Suprapubic skin (tissue), 4 donors: ENCODE data around the gene RFC5. TPM values are rescaled to one million over a fixed set of nuclear protein-coding genes. Genes with fewer than 3 reads are reported as not detected.

Source experiments
- DNase-seq, 2 donors: peaks; one replicate each; pipeline ENCODE4 v3.0.0-alpha.2; 2019; ENCODE audit warnings: low spot score in 2 of 2
- H3K27ac ChIP-seq: fragments of 200-600 bp; sonication (generic); one replicate; pipeline ENCODE4 v1.5.1; 2019
- H3K27me3 ChIP-seq: fragments of 200-600 bp; sonication (generic); one replicate; pipeline ENCODE4 v1.5.1; 2019
- H3K36me3 ChIP-seq: fragments of 200-600 bp; sonication (generic); one replicate; pipeline ENCODE4 v1.5.1; 2019
- H3K4me1 ChIP-seq: fragments of 200-600 bp; sonication (generic); one replicate; pipeline ENCODE4 v1.5.1; 2019
- H3K4me3 ChIP-seq: fragments of 200-600 bp; sonication (generic); one replicate; pipeline ENCODE4 v1.5.1; 2019; ENCODE audit warnings: mild to moderate bottlenecking
- H3K9me3 ChIP-seq: fragments of 200-600 bp; sonication (generic); one replicate; pipeline ENCODE4 v1.5.1; 2019
- EP300 ChIP-seq: sonication (generic); formaldehyde crosslinking; IDR thresholded peaks from one replicate; pipeline ENCODE4 v1.6.1; 2017; ENCODE audit warnings: antibody characterized with exemption
- POLR2A ChIP-seq, 2 donors: fragments of 450-650 bp; IDR thresholded peaks; one replicate each; pipeline ENCODE4 v1.6.1; 2017; ENCODE audit warnings: antibody characterized with exemption in 2 of 2, mild to moderate bottlenecking in 2 of 2, moderate library complexity in 2 of 2
- POLR2AphosphoS5 ChIP-seq, 3 donors: sonication (generic); formaldehyde crosslinking; IDR thresholded peaks; one replicate each; pipeline ENCODE4 v1.6.1; 2017; ENCODE audit warnings: antibody characterized with exemption in 3 of 3
- WGBS: methylation state at CpG from one replicate; pipeline ENCODE4 v1.1.5; 2018; 5-methylcytosine and 5-hydroxymethylcytosine counted together
- total RNA-seq, 4 donors: library from RNA; depleted of rRNA; stranded (reverse); fragments of >200 nt; gene quantifications; one replicate each; pipeline ENCODE4 v1.1.0, GENCODE V29; 2016
- TF ChIP-seq, protein P1 (sequence below), 2 donors: fragments of 200-600 bp in 1 of 2; fragments of 450-650 bp in 1 of 2; sonication (generic) in 1 of 2; IDR thresholded peaks; one replicate each; pipeline ENCODE4 v1.5.1; 2016 to 2019; ENCODE audit warnings: antibody characterized with exemption in 2 of 2, mild to moderate bottlenecking in 1 of 2, moderate library complexity in 1 of 2

RFC5 gene
- total RNA-seq, 4 donors from 2014 or later, result 9.0 to 14.0 (median 10.7) TPM

DNA sequence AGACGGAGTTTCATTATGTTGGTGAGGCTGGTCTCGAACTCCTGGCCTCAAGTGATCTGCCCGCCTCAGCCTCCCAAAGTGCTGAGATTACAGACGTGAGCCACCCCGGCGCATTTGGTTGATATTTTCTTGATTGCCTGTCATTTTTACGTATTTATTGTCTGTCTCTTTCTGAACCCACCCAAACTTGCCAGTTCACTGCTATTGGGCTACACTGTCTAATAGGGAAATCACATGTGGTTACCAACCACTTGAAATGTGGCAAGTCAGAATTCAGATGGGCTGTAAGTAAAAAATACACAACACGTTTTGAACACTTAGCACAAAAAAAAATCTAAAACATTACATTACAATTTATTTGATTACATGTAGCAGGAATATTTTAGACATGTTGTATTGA, 42.4 kb downstream of the RFC5 start:
- Histone ChIP-seq H3K27ac (no peak overlapping the region), H3K36me3 (no peaks in the 10 kb centered on the region), H3K27me3 (no peaks in the 10 kb centered on the region), H3K4me1 (peaks cover 40% of the 10 kb centered on the region), H3K4me3 (no peak overlapping the region), H3K9me3 (no peaks in the 10 kb centered on the region)
- TF ChIP-seq, protein P1, sequence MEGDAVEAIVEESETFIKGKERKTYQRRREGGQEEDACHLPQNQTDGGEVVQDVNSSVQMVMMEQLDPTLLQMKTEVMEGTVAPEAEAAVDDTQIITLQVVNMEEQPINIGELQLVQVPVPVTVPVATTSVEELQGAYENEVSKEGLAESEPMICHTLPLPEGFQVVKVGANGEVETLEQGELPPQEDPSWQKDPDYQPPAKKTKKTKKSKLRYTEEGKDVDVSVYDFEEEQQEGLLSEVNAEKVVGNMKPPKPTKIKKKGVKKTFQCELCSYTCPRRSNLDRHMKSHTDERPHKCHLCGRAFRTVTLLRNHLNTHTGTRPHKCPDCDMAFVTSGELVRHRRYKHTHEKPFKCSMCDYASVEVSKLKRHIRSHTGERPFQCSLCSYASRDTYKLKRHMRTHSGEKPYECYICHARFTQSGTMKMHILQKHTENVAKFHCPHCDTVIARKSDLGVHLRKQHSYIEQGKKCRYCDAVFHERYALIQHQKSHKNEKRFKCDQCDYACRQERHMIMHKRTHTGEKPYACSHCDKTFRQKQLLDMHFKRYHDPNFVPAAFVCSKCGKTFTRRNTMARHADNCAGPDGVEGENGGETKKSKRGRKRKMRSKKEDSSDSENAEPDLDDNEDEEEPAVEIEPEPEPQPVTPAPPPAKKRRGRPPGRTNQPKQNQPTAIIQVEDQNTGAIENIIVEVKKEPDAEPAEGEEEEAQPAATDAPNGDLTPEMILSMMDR (IDR thresholded peaks at IDR 0.05), result no peak
- TF ChIP-seq POLR2A (IDR thresholded peaks at IDR 0.05), result no peak
- no peak for TF ChIP-seq POLR2AphosphoS5 (IDR thresholded peaks at IDR 0.05)
- no peak for TF ChIP-seq EP300
- 87% methylated on average over 8 of the region's 8 CpGs for WGBS
- DNase-seq, result no peak

DNA sequence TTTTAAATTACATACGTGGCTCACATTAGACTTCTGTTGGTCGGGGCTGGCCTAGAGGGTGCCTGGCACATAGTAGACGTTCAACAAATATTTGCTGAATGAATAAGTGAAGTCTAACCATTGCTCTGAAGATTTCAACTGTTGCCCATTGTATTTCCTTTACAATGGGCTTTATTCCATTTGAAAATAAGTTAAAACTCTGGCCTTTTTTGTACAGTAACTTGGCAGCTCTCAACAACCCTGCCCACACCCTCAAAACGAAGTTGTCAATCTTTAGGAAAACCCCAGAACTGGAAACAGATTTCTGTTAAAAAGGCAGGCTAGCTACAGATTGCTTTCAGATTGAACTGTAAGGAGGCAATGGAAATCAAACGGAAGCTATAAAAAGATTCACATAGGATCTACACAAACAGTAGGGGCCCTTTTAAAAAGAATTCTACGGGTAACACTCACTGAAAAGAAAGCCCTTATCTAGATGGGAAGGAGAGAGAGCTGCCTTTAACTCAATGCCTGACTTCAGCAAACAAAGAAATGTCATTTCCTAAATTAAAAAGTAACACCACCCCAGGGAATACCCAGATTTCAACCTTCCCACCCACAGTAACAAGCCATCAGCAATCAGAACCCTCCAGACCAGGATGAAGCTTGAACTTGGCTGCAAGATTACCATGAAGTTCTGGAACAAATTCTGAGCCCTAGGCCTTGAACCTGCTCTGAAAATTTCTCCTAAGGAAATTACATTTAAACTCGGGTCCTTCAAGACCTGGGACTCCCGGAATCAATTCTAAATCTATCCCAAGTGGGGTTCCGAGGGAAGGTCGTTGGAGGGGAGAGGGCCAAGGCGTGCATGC, 43.1 kb downstream of the RFC5 start:
- Histone ChIP-seq H3K4me1 (peaks cover 46% of the 10 kb centered on the region), H3K36me3 (no peaks in the 10 kb centered on the region), H3K27me3 (no peaks in the 10 kb centered on the region), H3K27ac (peak overlapping the region; percentile 97), H3K9me3 (no peaks in the 10 kb centered on the region), H3K4me3 (peak overlapping the region; percentile 88)
- WGBS, result 8% methylated on average over 11 of the region's 11 CpGs
- TF ChIP-seq POLR2AphosphoS5 (IDR thresholded peaks at IDR 0.05) (no peak), EP300 (no peak), POLR2A (IDR thresholded peaks at IDR 0.05) (no peak)
- TF ChIP-seq, protein P1 (IDR thresholded peaks at IDR 0.05), result no peak
- DNase-seq, result no peak

- peak; percentile 76 to 84 for DNase-seq
- H3K9me3 ChIP-seq, result no peaks in the 10 kb centered on the region
- WGBS, result 0% methylated on average over 2 of the region's 46 CpGs
- peak overlapping the region; percentile 88 for H3K4me3 ChIP-seq
- TF ChIP-seq EP300 (no peak), POLR2AphosphoS5 (IDR thresholded peaks at IDR 0.05) (no peak), POLR2A (IDR thresholded peaks at IDR 0.05) (no peak)
- TF ChIP-seq, protein P1 (IDR thresholded peaks at IDR 0.05), result no peak
- H3K36me3 ChIP-seq, result no peaks in the 10 kb centered on the region
- H3K27me3 ChIP-seq, result no peaks in the 10 kb centered on the region
- peak overlapping the region; percentile 97 for H3K27ac ChIP-seq
- H3K4me1 ChIP-seq, result peaks cover 47% of the 10 kb centered on the region
Observed at GRCh38 chr12:118060301-118061010, 44.0 kb downstream of the RFC5 start.

- WGBS, result 1% methylated on average over 50 of the region's 76 CpGs
Observed at GRCh38 chr12:118061011-118061872, 44.7 kb downstream of the RFC5 start, which contains the start of gene WSB2. TSS of gene WSB2 (minus strand) at chr12:118061179. CDS start at chr12:118061048, 131 bp downstream.

More at GRCh38 chr12:118061011-118061872, 44.7 kb downstream of the RFC5 start, which contains the start of gene WSB2:
- Histone ChIP-seq H3K4me3 (peak within 1 kb of the TSS; percentile 88), H3K9me3 (no peaks in the 10 kb centered on the region), H3K4me1 (peaks cover 47% of the 10 kb centered on the region), H3K27ac (peak within 1 kb of the TSS; percentile 97), H3K36me3 (no peaks in the 10 kb centered on the region), H3K27me3 (no peaks in the 10 kb centered on the region)
- DNase-seq, result peak; percentile 83 to 85
- TF ChIP-seq, protein P1 (IDR thresholded peaks at IDR 0.05), result no peak
- TF ChIP-seq POLR2AphosphoS5 (IDR thresholded peaks at IDR 0.05) (no peak), POLR2A (IDR thresholded peaks at IDR 0.05) (no peak), EP300 (no peak)
